GM23248 (cell line): ENCODE data around the gene TNF. TPM values are rescaled to one million over a fixed set of nuclear protein-coding genes. Genes with fewer than 3 reads are reported as not detected.

ENCODE experiments used
- DNase-seq: peaks from one replicate; pipeline ENCODE4 v3.0.0-alpha.2; 2015
- H2AFZ ChIP-seq: fragments of 200-600 bp; sonication (generic); 2 replicates; pipeline ENCODE4 v1.6.1; 2016; ENCODE audit warnings: antibody characterized with exemption
- H3F3A ChIP-seq: fragments of 200-600 bp; sonication (generic); 2 replicates; pipeline ENCODE4 v1.6.1; 2016; ENCODE audit warnings: mild to moderate bottlenecking, antibody characterized with exemption, mixed run types; ENCODE audit not compliant: insufficient read depth
- H3K27ac ChIP-seq: fragments of 200-600 bp; sonication (generic); 2 replicates; pipeline ENCODE4 v1.5.1; 2016; ENCODE audit warnings: mild to moderate bottlenecking
- H3K27me3 ChIP-seq: fragments of 200-600 bp; sonication (generic); replicated peaks from 2 replicates; pipeline ENCODE4 v1.6.1; 2016; ENCODE audit warnings: mild to moderate bottlenecking; ENCODE audit not compliant: insufficient read depth
- H3K36me3 ChIP-seq: fragments of 200-600 bp; sonication (generic); 2 replicates; pipeline ENCODE4 v1.6.1; 2016; ENCODE audit warnings: low read depth, mild to moderate bottlenecking
- H3K4me1 ChIP-seq: fragments of 200-600 bp; sonication (generic); 2 replicates; pipeline ENCODE4 v1.6.1; 2016; ENCODE audit warnings: mild to moderate bottlenecking; ENCODE audit not compliant: insufficient read depth
- H3K4me2 ChIP-seq: fragments of 200-600 bp; sonication (generic); one replicate; pipeline ENCODE4 v1.6.1; 2016; ENCODE audit warnings: mild to moderate bottlenecking; ENCODE audit not compliant: unreplicated experiment
- H3K4me3 ChIP-seq: fragments of 200-600 bp; sonication (generic); 2 replicates; pipeline ENCODE4 v1.5.1; 2016; ENCODE audit warnings: mild to moderate bottlenecking
- H3K79me2 ChIP-seq: fragments of 200-600 bp; sonication (generic); 2 replicates; pipeline ENCODE4 v1.6.1; 2016; ENCODE audit warnings: mild to moderate bottlenecking; ENCODE audit not compliant: insufficient read depth
- H3K9ac ChIP-seq: fragments of 200-600 bp; sonication (generic); 2 replicates; pipeline ENCODE4 v1.6.1; 2016; ENCODE audit warnings: mild to moderate bottlenecking
- H3K9me2 ChIP-seq: fragments of 200-600 bp; sonication (generic); 2 replicates; pipeline ENCODE4 v1.6.1; 2016; ENCODE audit warnings: mixed run types, mild to moderate bottlenecking, moderate library complexity; ENCODE audit not compliant: insufficient read depth
- H3K9me3 ChIP-seq: fragments of 200-600 bp; sonication (generic); one replicate; pipeline ENCODE4 v1.6.1; 2017; ENCODE audit warnings: low read depth
- H4K20me1 ChIP-seq: fragments of 200-600 bp; sonication (generic); 2 replicates; pipeline ENCODE4 v1.6.0; 2016; ENCODE audit not compliant: insufficient read depth
- EZH2 ChIP-seq: fragments of 200-600 bp; sonication (generic); IDR thresholded peaks from 2 replicates; pipeline ENCODE4 v1.6.1; 2018; ENCODE audit warnings: antibody characterized with exemption, mild to moderate bottlenecking; ENCODE audit not compliant: insufficient read depth, poor library complexity, severe bottlenecking
- EZH2phosphoT487 ChIP-seq: fragments of 200-600 bp; sonication (generic); IDR thresholded peaks from 2 replicates; pipeline ENCODE4 v1.6.1; 2018; ENCODE audit warnings: antibody characterized with exemption, moderate library complexity, mild to moderate bottlenecking, low read depth; ENCODE audit not compliant: insufficient read depth
- WGBS, 2 experiments: methylation state at CpG; one replicate each; pipeline ENCODE4 v1.1.6; 2015 to 2017; ENCODE audit warnings: low lambda C conversion rate in 2 of 2, low coverage in 1 of 2; ENCODE audit errors: missing lambda C conversion rate in 2 of 2; 5-methylcytosine and 5-hydroxymethylcytosine counted together
- in situ Hi-C: fragments of 300-500 bp; cut with MboI; formaldehyde crosslinking; loops from 2 replicates; pipeline ENCODE4 v1.15.0; 2020
- polyA plus RNA-seq: library from polyadenylated mRNA; unstranded; fragments of >200 nt; fragmentation: Nextera tagmentation; extraction: Ambion mirVana; gene quantifications from 2 replicates; pipeline ENCODE4 v1.2.1, GENCODE V29; 2016
- total RNA-seq: library from RNA; depleted of rRNA; stranded (reverse); fragments of >200 nt; shearing (Covaris generic); gene quantifications from 2 replicates; pipeline ENCODE4 v1.2.3, GENCODE V29; 2014

The TNF gene
- total and polyA plus RNA-seq, 2 experiments from 2014 or later: 0.11 TPM; not detected in 1

- Histone ChIP-seq H3K4me3 (no peak overlapping the region), H3K9ac (0 out of 2 replicates have a peak overlapping the region, but pooled peaks have one; percentile 6), H2AFZ (no peak overlapping the region), H3K36me3 (peaks cover 10% of the 10 kb centered on the region; the same call in 1 of the 2 replicates), H3K79me2 (peaks cover 14% of the 10 kb centered on the region), H3F3A (peaks cover 49% of the 10 kb centered on the region), H3K9me2 (no peaks in the 10 kb centered on the region), H3K4me1 (peaks cover 41% of the 10 kb centered on the region), H3K9me3 (no peaks in the 10 kb centered on the region), H3K27ac (peak overlapping the region; percentile 58), H3K27me3 (no peaks in the 10 kb centered on the region), H4K20me1 (no peaks in the 10 kb centered on the region), H3K4me2 (peak overlapping the region; percentile 65)
- no peak for TF ChIP-seq EZH2
- no peak for TF ChIP-seq EZH2phosphoT487
- in situ Hi-C loops: no loop called here
- peak; percentile 44 for DNase-seq
- 73 to 77% methylated on average over 12 to 14 of the region's 14 CpGs for WGBS, 2 experiments
Measured at GRCh38 chr6:31558631-31559500, 16.5 kb upstream of the TNF start.

DNA sequence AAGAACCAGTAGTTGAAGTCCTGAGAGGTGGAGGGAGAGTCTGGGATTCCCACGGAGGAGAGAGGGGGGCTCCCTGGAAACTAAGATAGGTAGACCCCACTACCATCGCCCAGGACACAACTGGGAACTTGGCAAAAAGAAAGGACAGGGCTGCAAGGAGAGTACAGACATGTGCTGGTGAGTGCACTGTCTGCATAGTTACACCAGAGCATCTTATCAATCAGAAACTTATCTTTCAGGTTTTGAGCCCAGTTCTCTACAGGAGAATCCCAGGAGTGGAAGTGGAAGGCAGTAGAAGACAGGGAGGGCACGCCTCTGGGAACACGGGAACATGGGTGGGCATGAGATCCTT is 15.8 kb upstream of the TNF start:
- in situ Hi-C loops: no loop called here

GRCh38 chr6:31559958-31560696 is 15.2 kb upstream of the TNF start:
- Histone ChIP-seq H3K4me1 (peaks cover 41% of the 10 kb centered on the region), H3K4me2 (peak overlapping the region; percentile 65)
- TF ChIP-seq EZH2phosphoT487: no peak

More for the DNA sequence above, 15.8 kb upstream of the TNF start:
- Histone ChIP-seq H2AFZ (no peak overlapping the region), H3K4me1 (peaks cover 41% of the 10 kb centered on the region), H3K9ac (peak overlapping the region; percentile 31; the same call in 1 of the 2 replicates), H3F3A (peaks cover 50% of the 10 kb centered on the region), H3K4me2 (peak overlapping the region; percentile 65), H3K9me3 (no peaks in the 10 kb centered on the region), H3K9me2 (no peaks in the 10 kb centered on the region), H3K79me2 (peaks cover 9% of the 10 kb centered on the region), H3K27ac (peak overlapping the region; percentile 58), H3K4me3 (no peak overlapping the region), H3K27me3 (no peaks in the 10 kb centered on the region), H4K20me1 (no peaks in the 10 kb centered on the region), H3K36me3 (peaks cover 4% of the 10 kb centered on the region; the same call in 1 of the 2 replicates)
- TF ChIP-seq EZH2phosphoT487 (no peak), EZH2 (no peak)
- no peak for DNase-seq
- WGBS, 2 experiments: 86 to 92% methylated on average over 4 of the region's 4 CpGs

GRCh38 chr6:31560697-31561058 is 14.7 kb upstream of the TNF start:
- DNase-seq: no peak
- Histone ChIP-seq H3K4me3 (no peak overlapping the region), H3K27ac (peak overlapping the region; percentile 58), H4K20me1 (no peaks in the 10 kb centered on the region), H3K36me3 (no peaks in the 10 kb centered on the region; the same call in 1 of the 2 replicates), H3K27me3 (no peaks in the 10 kb centered on the region), H2AFZ (no peak overlapping the region), H3K79me2 (no peaks in the 10 kb centered on the region), H3K9ac (peak overlapping the region; percentile 31; the same call in 1 of the 2 replicates), H3K4me2 (peak overlapping the region; percentile 65), H3F3A (peaks cover 50% of the 10 kb centered on the region), H3K4me1 (peaks cover 41% of the 10 kb centered on the region), H3K9me3 (no peaks in the 10 kb centered on the region), H3K9me2 (no peaks in the 10 kb centered on the region)
- TF ChIP-seq EZH2phosphoT487 (no peak), EZH2 (no peak)
- in situ Hi-C loops: no loop called here

More at GRCh38 chr6:31559958-31560696, 15.2 kb upstream of the TNF start:
- peak overlapping the region; percentile 16; the same call in 1 of the 2 replicates for H3K4me3 ChIP-seq
- DNase-seq: peak; percentile 75
- peak overlapping the region; percentile 31; the same call in 1 of the 2 replicates for H3K9ac ChIP-seq
- no peaks in the 10 kb centered on the region for H3K27me3 ChIP-seq
- 75 to 78% methylated on average over 7 of the region's 7 CpGs for WGBS, 2 experiments
- H3K27ac ChIP-seq: peak overlapping the region; percentile 58
- no peaks in the 10 kb centered on the region; the same call in 1 of the 2 replicates for H3K36me3 ChIP-seq
- in situ Hi-C loops: no loop called here
- H3K79me2 ChIP-seq: peaks cover 4% of the 10 kb centered on the region; the same call in 1 of the 2 replicates
- H3K9me2 ChIP-seq: no peaks in the 10 kb centered on the region
- no peak overlapping the region for H2AFZ ChIP-seq
- H3F3A ChIP-seq: peaks cover 50% of the 10 kb centered on the region
- no peaks in the 10 kb centered on the region for H3K9me3 ChIP-seq
- no peaks in the 10 kb centered on the region for H4K20me1 ChIP-seq
